NT2/D1 (cell line): Measurements from ENCODE around the gene PISD.
A peak's percentile ranks its signal among the peaks of the same experiment; 100 is the strongest.
"Not testable (repeated sequence)": the region's sequence is repeated elsewhere in the genome, so short reads cannot be mapped to it uniquely, and the experiment has no call there.

Source experiments
- DNase-seq: peaks from one replicate; pipeline ENCODE4 v3.0.0-alpha.2; 2011; ENCODE audit warnings: low read depth, low spot score
- H3K27me3 ChIP-seq: 2 replicates; pipeline ENCODE4 v1.6.0; 2011; ENCODE audit warnings: mild to moderate bottlenecking; ENCODE audit not compliant: insufficient read length, insufficient read depth
- H3K36me3 ChIP-seq: 2 replicates; pipeline ENCODE4 v1.6.1; 2011; ENCODE audit warnings: mild to moderate bottlenecking, low read length, mixed read lengths; ENCODE audit not compliant: insufficient read depth, insufficient read length
- H3K4me1 ChIP-seq: 2 replicates; pipeline ENCODE4 v1.5.1; 2011; ENCODE audit not compliant: insufficient read depth, insufficient read length
- H3K4me3 ChIP-seq: 2 replicates; pipeline ENCODE4 v1.5.1; 2011; ENCODE audit warnings: low read depth; ENCODE audit not compliant: insufficient read length
- H3K9ac ChIP-seq: 2 replicates; pipeline ENCODE4 v1.6.0; 2011; ENCODE audit warnings: low read depth; ENCODE audit not compliant: insufficient read length
- H3K9me3 ChIP-seq: 2 replicates; pipeline ENCODE4 v1.5.1; 2011; ENCODE audit warnings: mild to moderate bottlenecking, low read length; ENCODE audit not compliant: insufficient read depth
- SUZ12 ChIP-seq: IDR thresholded peaks from 2 replicates; pipeline ENCODE4 v1.6.1; 2011; ENCODE audit not compliant: insufficient read length, insufficient read depth; ENCODE audit errors: extremely low read depth
- YY1 ChIP-seq: IDR thresholded peaks from 2 replicates; pipeline ENCODE4 v1.6.1; 2011; ENCODE audit not compliant: insufficient read length, insufficient read depth
- ZNF274 ChIP-seq: IDR thresholded peaks from 2 replicates; pipeline ENCODE4 v1.6.1; 2011; ENCODE audit warnings: mild to moderate bottlenecking, low read depth, low read length

The PISD gene

GRCh38 chr22:31683181-31684105 lies 21.4 kb upstream of the PISD start:
- no peak overlapping the region for H3K9ac ChIP-seq
- no peaks in the 10 kb centered on the region for H3K9me3 ChIP-seq
- H3K4me3 ChIP-seq = no peak overlapping the region
- no peak for DNase-seq
- TF ChIP-seq YY1 (no peak), SUZ12 (no peak), ZNF274 (no peak)
- H3K36me3 ChIP-seq = peaks cover 41% of the 10 kb centered on the region
- no peaks in the 10 kb centered on the region for H3K4me1 ChIP-seq
- H3K27me3 ChIP-seq = no peaks in the 10 kb centered on the region

- no peak overlapping the region for H3K9ac ChIP-seq
- H3K4me3 ChIP-seq = no peak overlapping the region
- no peak for TF ChIP-seq SUZ12
- no peak for TF ChIP-seq ZNF274
- no peak for TF ChIP-seq YY1
- no peaks in the 10 kb centered on the region for H3K9me3 ChIP-seq
- no peaks in the 10 kb centered on the region for H3K27me3 ChIP-seq
- no peaks in the 10 kb centered on the region for H3K4me1 ChIP-seq
- H3K36me3 ChIP-seq = peaks cover 41% of the 10 kb centered on the region
- no peak for DNase-seq
Observed at GRCh38 chr22:31682751-31683150, 20.7 kb upstream of the PISD start.

DNA sequence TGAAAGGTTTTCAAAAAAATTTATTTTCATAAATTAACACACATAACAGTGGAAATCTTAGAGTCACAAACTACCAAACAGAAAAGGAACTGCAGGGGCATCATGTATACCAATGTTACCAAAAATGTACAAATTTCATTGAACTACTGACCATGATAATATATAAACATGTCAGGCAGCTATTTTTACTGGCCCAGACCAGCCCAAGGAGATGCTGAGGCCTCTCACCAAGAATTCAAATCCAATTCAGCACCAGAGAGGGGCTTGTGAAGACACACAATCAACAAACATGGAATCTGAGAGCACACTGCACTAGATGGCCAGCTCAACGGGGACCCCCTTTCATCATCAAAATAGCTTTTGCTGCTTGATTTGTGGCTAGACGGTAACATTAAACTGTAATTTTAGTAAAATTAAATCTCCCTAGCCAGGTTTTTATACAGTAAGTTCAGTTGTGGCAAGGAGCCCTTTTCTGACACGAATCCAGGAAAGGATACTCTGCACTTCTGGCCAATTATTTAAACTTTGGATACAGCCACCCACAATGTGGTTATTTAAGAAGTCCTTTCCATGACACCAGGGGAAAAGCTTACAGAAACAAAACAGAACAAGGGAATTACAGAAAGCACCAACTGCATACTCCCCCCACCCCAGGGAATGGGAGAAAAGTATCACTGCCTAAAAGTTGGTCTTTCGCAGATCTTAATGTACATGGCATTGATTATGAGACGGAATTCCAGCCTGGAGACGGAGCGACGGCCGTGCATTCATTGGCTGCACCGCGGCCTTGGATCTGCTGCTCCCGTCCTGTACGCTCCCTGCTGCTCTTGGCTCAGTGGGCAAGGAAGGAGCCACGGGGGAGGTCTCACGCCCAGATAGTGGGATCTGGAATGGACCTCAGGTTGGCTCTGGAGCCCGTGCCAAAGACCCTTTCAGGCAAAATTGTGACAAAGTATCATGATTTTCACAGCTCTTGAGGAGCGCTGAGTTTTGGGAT lies 19.6 kb upstream of the PISD start:
- Histone ChIP-seq H3K9me3 (no peaks in the 10 kb centered on the region), H3K9ac (no peak overlapping the region)
- no peak for DNase-seq

GRCh38 chr22:31680861-31681341 lies 18.9 kb upstream of the PISD start:
- H3K4me1 ChIP-seq = no peaks in the 10 kb centered on the region
- TF ChIP-seq YY1 (no peak), SUZ12 (no peak), ZNF274 (no peak)
- H3K9ac ChIP-seq = no peak overlapping the region
- H3K27me3 ChIP-seq = no peaks in the 10 kb centered on the region
- no peak overlapping the region for H3K4me3 ChIP-seq
- no peak for DNase-seq
- H3K9me3 ChIP-seq = no peaks in the 10 kb centered on the region
- peaks cover 33% of the 10 kb centered on the region for H3K36me3 ChIP-seq

More for the DNA sequence above, 19.6 kb upstream of the PISD start:
- H3K4me1 ChIP-seq = no peaks in the 10 kb centered on the region
- no peak overlapping the region for H3K4me3 ChIP-seq
- H3K36me3 ChIP-seq = peaks cover 37% of the 10 kb centered on the region
- TF ChIP-seq ZNF274 (no peak), SUZ12 (no peak), YY1 (no peak)
- H3K27me3 ChIP-seq = no peaks in the 10 kb centered on the region

GRCh38 chr22:31678748-31679147 lies 16.7 kb upstream of the PISD start:
- H3K9me3 ChIP-seq = no peaks in the 10 kb centered on the region
- no peak overlapping the region for H3K4me3 ChIP-seq
- H3K27me3 ChIP-seq = no peaks in the 10 kb centered on the region
- H3K36me3 ChIP-seq = peaks cover 13% of the 10 kb centered on the region
- TF ChIP-seq YY1 (no peak), ZNF274 (no peak), SUZ12 (no peak)
- H3K9ac ChIP-seq = no peak overlapping the region
- no peaks in the 10 kb centered on the region for H3K4me1 ChIP-seq
- DNase-seq = no peak

DNA sequence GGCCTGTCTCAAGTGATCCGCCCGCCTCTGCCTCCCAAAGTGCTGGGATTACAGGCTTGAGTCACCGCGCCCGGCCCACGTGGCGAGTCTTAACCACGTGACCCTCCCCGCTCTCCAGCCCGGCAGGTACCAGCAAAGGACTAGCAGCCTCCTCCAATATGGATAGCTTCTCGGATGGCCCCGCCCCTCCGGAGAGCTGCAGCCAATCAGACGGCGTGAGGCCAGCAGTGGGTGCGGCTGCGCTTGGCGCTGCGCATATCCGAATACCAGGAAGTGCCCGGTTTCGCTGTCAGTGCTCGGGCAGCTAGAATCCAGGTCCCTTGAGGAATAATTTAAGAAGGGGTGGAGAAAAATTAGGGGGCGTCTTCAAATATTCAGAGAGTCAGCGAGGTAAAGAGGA lies 14.7 kb upstream of the PISD start:
- Histone ChIP-seq H3K9ac (no peak overlapping the region), H3K4me3 (no peak overlapping the region), H3K27me3 (no peaks in the 10 kb centered on the region), H3K9me3 (no peaks in the 10 kb centered on the region), H3K36me3 (no peaks in the 10 kb centered on the region), H3K4me1 (no peaks in the 10 kb centered on the region)
- peak; percentile 80 for DNase-seq
- no peak for TF ChIP-seq ZNF274
- TF ChIP-seq SUZ12 = no peak
- no peak for TF ChIP-seq YY1

GRCh38 chr22:31674219-31674618 lies 12.2 kb upstream of the PISD start:
- H3K9ac ChIP-seq, H3K36me3 ChIP-seq, H3K27me3 ChIP-seq, H3K4me1 ChIP-seq, H3K9me3 ChIP-seq, H3K4me3 ChIP-seq, DNase-seq: not testable (repeated sequence)

DNA sequence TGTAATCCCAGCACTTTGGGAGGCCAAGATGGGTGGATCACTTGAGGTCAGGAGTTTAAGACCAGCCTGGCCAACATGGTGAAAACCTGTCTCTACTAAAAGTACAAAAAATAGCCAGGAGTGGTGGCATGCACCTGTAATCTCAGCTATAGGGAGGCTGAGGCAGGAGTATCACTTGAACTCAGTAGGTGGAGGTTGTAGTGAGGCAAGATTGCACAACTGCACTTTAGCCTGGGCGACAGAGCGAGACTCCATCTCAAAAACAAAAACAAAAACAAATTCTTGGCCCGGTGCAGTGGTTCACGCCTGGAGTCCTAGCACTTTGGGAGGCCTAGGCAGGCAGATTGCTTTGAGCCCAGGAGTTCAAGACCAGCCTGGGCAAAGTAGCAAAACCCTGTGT lies 6.8 kb upstream of the PISD start:
- DNase-seq, H3K9ac ChIP-seq, H3K9me3 ChIP-seq, H3K36me3 ChIP-seq, H3K27me3 ChIP-seq, H3K4me1 ChIP-seq, H3K4me3 ChIP-seq: not testable (repeated sequence)
